HepG2 (cell line): ENCODE results near the gene KAZN.

Source experiments
- NFIC ChIP-seq: IDR thresholded peaks from 2 replicates; pipeline ENCODE4 v1.6.1; 2012; ENCODE audit warnings: mild to moderate bottlenecking, low read length, inconsistent platforms
- PHF5A ChIP-seq: IDR thresholded peaks from one replicate; pipeline ENCODE4 v1.6.1; 2018; ENCODE audit warnings: low read depth, missing genetic modification reagents; ENCODE audit not compliant: unreplicated experiment
- TCF7 ChIP-seq: sonication (generic); IDR thresholded peaks from 2 replicates; pipeline ENCODE4 v1.6.1; 2016; ENCODE audit warnings: antibody characterized with exemption, low read depth
- ZNF570 ChIP-seq: sonication (generic); formaldehyde crosslinking; IDR thresholded peaks from 2 replicates; pipeline ENCODE4 v1.4.0; 2020; ENCODE audit warnings: mild to moderate bottlenecking, missing genetic modification reagents, borderline replicate concordance
- TF ChIP-seq, protein P1 (sequence below): sonication (generic); formaldehyde crosslinking; IDR thresholded peaks from 2 replicates; pipeline ENCODE4 v1.8.0; 2022; ENCODE audit warnings: mild to moderate bottlenecking, missing genetic modification reagents

DNA sequence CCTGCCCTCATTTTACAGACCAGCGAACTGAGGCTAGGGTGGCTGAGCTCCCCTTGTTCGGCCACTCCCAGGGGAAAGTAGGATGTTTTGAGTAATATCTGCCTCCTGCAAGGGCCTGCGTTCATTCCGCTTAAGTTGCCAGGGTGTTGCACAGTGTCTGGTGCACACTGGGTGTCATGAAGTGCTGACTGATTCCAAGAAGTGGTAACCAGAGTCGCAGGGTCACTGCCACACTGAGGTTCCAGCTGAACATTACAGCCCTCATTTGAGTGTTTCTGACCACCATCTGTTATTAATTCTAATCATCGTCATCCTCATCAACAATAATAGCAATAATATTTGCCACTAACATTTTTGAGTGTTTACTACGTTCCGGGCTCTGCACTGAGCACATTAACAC, 250.6 kb downstream of the KAZN start:
- TF ChIP-seq PHF5A (no peak), NFIC (no peak), TCF7 (no peak), ZNF570 (CRISPR knock-in tag) (no peak)
- TF ChIP-seq, protein P1, sequence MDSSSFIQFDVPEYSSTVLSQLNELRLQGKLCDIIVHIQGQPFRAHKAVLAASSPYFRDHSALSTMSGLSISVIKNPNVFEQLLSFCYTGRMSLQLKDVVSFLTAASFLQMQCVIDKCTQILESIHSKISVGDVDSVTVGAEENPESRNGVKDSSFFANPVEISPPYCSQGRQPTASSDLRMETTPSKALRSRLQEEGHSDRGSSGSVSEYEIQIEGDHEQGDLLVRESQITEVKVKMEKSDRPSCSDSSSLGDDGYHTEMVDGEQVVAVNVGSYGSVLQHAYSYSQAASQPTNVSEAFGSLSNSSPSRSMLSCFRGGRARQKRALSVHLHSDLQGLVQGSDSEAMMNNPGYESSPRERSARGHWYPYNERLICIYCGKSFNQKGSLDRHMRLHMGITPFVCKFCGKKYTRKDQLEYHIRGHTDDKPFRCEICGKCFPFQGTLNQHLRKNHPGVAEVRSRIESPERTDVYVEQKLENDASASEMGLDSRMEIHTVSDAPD (CRISPR knock-in tag) = no peak
